Islet precursor cell (in vitro differentiated cells): ENCODE results near the gene UCP3.

Source experiments
- DNase-seq: peaks from one replicate; pipeline ENCODE4 v3.0.0-alpha.2; 2018

UCP3 gene

GRCh38 chr11:73976451-73977151 is 32.3 kb downstream of the UCP3 start:
- peak; percentile 45 for DNase-seq

- no peak for DNase-seq
Measured at GRCh38 chr11:73975479-73975757, 33.5 kb downstream of the UCP3 start.

DNA sequence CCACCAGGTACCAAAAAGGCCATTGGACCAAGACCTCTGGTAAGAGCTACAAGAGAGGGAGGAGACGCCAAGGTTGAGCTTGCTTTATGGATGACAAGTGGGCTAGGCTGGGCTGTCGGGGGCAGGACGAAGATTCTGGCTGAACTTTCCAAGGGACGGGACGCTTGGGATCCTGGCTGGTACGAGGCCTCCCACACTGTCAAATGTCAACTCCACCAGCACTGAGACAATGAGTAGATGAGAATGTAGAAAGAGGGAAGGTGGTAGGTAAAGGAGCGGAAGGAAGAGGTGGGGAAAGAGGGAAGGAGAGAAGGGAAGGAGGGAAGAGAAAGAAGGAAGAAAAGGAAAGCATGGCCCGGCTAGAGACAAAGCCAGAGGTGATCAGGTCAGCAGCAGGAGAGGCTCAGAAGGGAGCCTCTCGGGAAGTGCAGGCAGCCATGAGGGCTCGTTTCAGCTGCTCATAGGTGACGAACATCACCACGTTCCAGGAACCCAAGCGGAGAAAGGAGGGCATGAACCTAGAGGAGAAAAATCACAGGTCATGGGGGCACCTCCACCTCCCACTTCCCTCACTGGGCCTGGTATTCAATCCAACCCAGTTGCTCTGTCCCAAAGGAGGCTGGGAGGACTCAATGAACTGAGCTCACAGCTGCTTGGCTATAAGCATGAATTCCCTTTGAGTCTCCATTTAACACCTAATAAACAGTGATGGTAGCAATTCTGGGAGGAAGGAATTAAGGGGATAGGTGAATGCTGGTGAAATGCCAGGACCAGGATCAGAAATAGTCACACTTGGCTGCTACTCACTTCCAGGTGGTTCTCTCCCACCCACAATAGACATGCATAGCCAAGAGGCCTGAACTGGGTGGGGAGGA is 34.0 kb downstream of the UCP3 start:
- no peak for DNase-seq

- no peak for DNase-seq
Measured at GRCh38 chr11:73972620-73973449, 36.0 kb downstream of the UCP3 start.

- DNase-seq: no peak
Measured at GRCh38 chr11:73972187-73972586, 36.7 kb downstream of the UCP3 start.

GRCh38 chr11:73971175-73971719 is 37.6 kb downstream of the UCP3 start:
- no peak for DNase-seq

GRCh38 chr11:73969991-73970800 is 38.7 kb downstream of the UCP3 start:
- peak; percentile 48 for DNase-seq

- DNase-seq: no peak
Measured at GRCh38 chr11:73969091-73969490, 39.8 kb downstream of the UCP3 start.

DNA sequence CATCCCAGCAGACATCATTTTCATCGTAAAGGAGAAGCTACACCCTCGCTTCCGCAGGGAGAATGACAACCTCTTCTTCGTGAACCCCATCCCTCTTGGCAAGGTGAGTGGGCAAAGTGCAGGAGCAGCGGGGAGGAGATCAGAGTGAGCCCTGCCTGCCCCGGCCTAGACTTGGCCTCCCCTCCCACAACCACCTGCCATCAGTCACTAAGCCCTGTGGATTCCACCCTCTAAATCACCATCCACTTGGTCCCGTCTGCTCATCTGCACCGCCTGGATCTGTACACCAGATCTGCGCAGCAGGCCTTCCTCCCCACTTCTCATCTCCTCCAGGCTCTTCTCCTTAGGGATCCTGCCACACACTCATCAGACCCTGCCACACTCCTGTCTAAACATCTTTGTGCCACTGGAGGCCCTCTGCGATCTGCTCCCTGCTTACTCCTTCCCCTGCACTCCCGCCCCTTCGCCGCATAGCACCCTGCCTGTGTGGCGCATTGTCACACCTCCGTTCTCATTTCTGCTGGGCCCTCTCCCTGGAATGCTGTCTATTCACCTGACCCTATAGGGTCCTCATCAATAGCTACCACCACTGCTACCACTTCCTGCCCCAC is 40.4 kb downstream of the UCP3 start:
- DNase-seq: peak; percentile 51

DNA sequence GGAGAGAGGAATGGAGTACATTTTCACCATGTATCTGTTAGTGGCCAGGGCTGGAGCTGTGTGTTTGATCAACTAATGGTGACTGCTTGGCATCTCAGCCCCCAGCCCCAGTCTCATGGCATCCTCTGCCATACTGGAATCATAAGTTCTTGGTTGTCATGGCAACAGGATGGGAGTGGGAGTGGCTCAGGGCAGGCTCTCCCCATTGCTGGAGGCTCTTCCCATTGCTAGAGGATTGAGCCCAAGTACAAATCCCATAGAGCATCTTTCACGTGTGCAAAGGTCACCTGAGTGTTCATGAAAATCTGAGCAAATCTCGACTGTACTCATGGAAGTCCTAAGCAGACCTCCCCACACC is 43.1 kb downstream of the UCP3 start:
- peak; percentile 22 for DNase-seq

GRCh38 chr11:73965076-73965763 is 43.7 kb downstream of the UCP3 start:
- DNase-seq: peak; percentile 45

GRCh38 chr11:73963861-73964260 is 45.0 kb downstream of the UCP3 start:
- DNase-seq: no peak

DNA sequence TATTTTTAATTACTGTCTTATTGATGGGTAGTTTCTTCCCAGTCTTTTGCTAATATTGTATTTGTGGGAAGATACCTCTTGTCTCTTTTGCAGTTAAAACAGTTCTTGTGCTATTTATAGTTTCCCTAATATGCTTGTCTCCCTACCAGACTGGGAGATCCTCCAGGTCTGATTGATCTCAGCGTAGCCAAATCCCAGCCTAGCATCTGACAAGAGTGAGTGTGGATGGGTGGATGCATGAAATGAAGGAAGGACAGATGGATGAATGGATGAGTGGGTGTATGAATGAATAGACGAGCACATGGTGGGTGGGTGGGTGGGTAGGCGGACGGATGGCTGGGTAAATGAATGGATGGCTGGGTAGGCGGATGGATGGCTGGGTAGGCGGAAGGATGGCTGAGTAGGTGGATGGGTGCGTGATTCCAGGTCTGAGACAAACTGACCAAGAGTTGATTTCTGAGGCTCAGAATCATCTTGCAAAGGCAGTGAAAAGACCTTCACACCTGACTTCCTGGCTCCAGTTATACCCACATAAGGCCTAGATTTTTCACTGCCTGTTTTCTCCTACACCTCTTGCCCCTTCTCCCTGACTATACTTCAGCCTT is 46.7 kb downstream of the UCP3 start:
- peak; percentile 37 for DNase-seq

GRCh38 chr11:73961321-73961720 is 47.6 kb downstream of the UCP3 start:
- peak; percentile 62 for DNase-seq

- DNase-seq: peak; percentile 43
Measured at GRCh38 chr11:73958521-73959141, 50.3 kb downstream of the UCP3 start.

- DNase-seq: peak; percentile 48
Measured at GRCh38 chr11:73957654-73958361, 51.1 kb downstream of the UCP3 start.

- peak; percentile 36 for DNase-seq
Measured at GRCh38 chr11:73956876-73957653, 51.8 kb downstream of the UCP3 start.

GRCh38 chr11:73951797-73952196 is 57.1 kb downstream of the UCP3 start:
- no peak for DNase-seq
